ENCODE data around the gene TARS3. TPM values are rescaled to one million over a fixed set of nuclear protein-coding genes. Genes with fewer than 3 reads are reported as not detected.

The TARS3 gene
- total and polyA plus RNA-seq, 3 donors from 2014 or later = 10.3 to 40.2 (median 25.0) TPM

- DNase-seq = no peak
- H3K9me3 ChIP-seq = no peaks in the 10 kb centered on the region
- no peak for TF ChIP-seq CTCF (IDR thresholded peaks at IDR 0.05)
- no peak for TF ChIP-seq POLR2A (IDR thresholded peaks at IDR 0.05)
- no peaks in the 10 kb centered on the region for H3K36me3 ChIP-seq (ENCODE audit: low read depth, missing control alignments)
- no peaks in the 10 kb centered on the region for H3K4me1 ChIP-seq
- 78 to 86% methylated on average over 16 of the region's 16 CpGs for WGBS, 2 donors
- intact Hi-C loops (cut with DNase I; ENCODE audit: low total_unique reads) = no loop called here
- no peak overlapping the region for H3K4me3 ChIP-seq
- H3K27me3 ChIP-seq = no peaks in the 10 kb centered on the region
- no peak overlapping the region for H3K27ac ChIP-seq
Measured at GRCh38 chr15:101675796-101676582, 48.3 kb downstream of the TARS3 start.

DNA sequence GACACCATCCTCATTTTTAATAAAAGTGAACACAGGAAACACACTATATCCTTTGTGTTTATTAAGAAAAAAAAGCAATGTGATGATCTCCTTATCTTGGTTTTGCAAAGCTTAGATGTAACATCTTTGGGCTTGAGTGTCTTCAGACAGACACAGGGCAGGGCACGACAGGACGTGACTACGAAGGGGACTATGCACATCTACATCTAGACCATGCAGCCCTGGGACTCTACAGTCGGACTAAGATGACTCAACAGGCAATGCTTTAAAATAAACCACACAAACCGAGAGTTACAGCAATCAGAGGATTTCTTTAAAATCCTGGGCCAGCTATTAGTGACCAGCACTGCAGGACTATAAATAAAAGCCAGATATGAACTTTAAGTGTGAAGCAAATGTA is 49.3 kb downstream of the TARS3 start:
- DNase-seq = no peak
- H3K36me3 ChIP-seq (ENCODE audit: low read depth, missing control alignments) = no peaks in the 10 kb centered on the region

DNA sequence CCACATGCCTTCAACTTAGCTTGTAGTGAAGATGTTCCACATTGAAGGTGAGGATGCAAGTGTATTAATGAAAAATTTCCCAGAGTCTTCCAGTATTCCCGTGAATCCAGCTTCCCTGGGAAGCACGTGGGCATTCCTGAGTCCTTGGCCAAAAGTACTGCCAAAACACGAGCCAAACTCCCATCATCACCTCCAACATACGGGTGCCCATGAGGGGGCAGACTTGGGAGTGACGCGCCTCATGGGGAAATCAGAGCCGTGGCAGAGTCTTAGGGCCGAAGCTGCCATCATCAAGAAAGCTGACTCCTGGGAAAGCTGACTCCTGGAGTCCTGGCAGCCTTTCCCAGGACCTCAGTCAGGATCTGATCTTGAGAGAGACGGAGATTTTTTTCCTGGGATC is 52.0 kb downstream of the TARS3 start:
- 91% methylated on average over 9 of the region's 9 CpGs for WGBS, 2 donors
- Histone ChIP-seq H3K36me3 (ENCODE audit: low read depth, missing control alignments) (no peaks in the 10 kb centered on the region), H3K4me1 (no peaks in the 10 kb centered on the region), H3K9me3 (no peaks in the 10 kb centered on the region), H3K4me3 (no peak overlapping the region), H3K27me3 (no peaks in the 10 kb centered on the region), H3K27ac (no peak overlapping the region)
- no peak for DNase-seq
- no peak for TF ChIP-seq CTCF (IDR thresholded peaks at IDR 0.05)
- no peak for TF ChIP-seq POLR2A (IDR thresholded peaks at IDR 0.05)
- intact Hi-C loops (cut with DNase I; ENCODE audit: low total_unique reads) = no loop called here

More for the DNA sequence above, 49.3 kb downstream of the TARS3 start:
- H3K9me3 ChIP-seq = no peaks in the 10 kb centered on the region
- no peak overlapping the region for H3K27ac ChIP-seq
- no peak overlapping the region for H3K4me3 ChIP-seq
- TF ChIP-seq CTCF (IDR thresholded peaks at IDR 0.05) (no peak), POLR2A (IDR thresholded peaks at IDR 0.05) (no peak)
- WGBS, 2 donors = 91% methylated on average over 5 of the region's 5 CpGs
- no peaks in the 10 kb centered on the region for H3K27me3 ChIP-seq
- H3K4me1 ChIP-seq = no peaks in the 10 kb centered on the region
- intact Hi-C loops (cut with DNase I; ENCODE audit: low total_unique reads) = no loop called here

GRCh38 chr15:101669744-101670143 is 54.5 kb downstream of the TARS3 start:
- intact Hi-C loops (cut with DNase I; ENCODE audit: low total_unique reads) = no loop called here
- no peak overlapping the region for H3K27ac ChIP-seq
- H3K4me3 ChIP-seq = no peak overlapping the region
- no peaks in the 10 kb centered on the region for H3K9me3 ChIP-seq
- no peaks in the 10 kb centered on the region for H3K27me3 ChIP-seq
- no peak for DNase-seq
- H3K36me3 ChIP-seq (ENCODE audit: low read depth, missing control alignments) = no peaks in the 10 kb centered on the region
- WGBS, 2 donors = 99 to 100% methylated on average over 3 of the region's 3 CpGs
- TF ChIP-seq POLR2A (IDR thresholded peaks at IDR 0.05) = no peak
- TF ChIP-seq CTCF (IDR thresholded peaks at IDR 0.05) = no peak
- H3K4me1 ChIP-seq = no peaks in the 10 kb centered on the region

DNA sequence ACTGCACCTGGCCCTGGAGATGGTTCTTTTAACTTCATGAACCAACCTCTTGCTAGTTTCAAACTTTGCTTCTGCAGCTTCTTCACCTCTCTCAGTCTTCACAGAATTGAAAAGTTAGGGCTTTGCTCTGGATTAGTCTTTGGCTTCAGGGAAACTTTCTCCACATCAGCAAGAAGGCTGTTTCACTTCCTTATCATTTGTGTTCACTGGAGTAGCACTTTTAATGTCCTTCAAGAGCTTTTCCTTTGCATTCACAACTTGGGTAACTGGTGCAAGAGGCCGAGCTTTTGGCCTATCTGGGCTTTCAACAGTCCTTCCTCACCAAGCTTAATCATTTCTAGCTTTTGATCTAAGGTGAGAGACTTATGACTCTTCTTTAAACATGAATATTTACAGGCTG is 56.4 kb downstream of the TARS3 start:
- H3K9me3 ChIP-seq = no peaks in the 10 kb centered on the region
- H3K4me1 ChIP-seq = no peaks in the 10 kb centered on the region
- no peaks in the 10 kb centered on the region for H3K36me3 ChIP-seq (ENCODE audit: low read depth, missing control alignments)
- TF ChIP-seq POLR2A (IDR thresholded peaks at IDR 0.05) = no peak
- no peak for TF ChIP-seq CTCF (IDR thresholded peaks at IDR 0.05)
- 88 to 93% methylated on average over 1 of the region's 1 CpG for WGBS, 2 donors
- no peak for DNase-seq
- intact Hi-C loops (cut with DNase I; ENCODE audit: low total_unique reads) = no loop called here
- H3K27me3 ChIP-seq = no peaks in the 10 kb centered on the region
- no peak overlapping the region for H3K4me3 ChIP-seq
- H3K27ac ChIP-seq = no peak overlapping the region

Measured in testis (tissue), 3 donors.